Stomach smooth muscle (tissue), 2 donors: Measurements from ENCODE around the gene RCSD1.
A peak's percentile ranks its signal among the peaks of the same experiment; 100 is the strongest.

Experiments used
- H3K27ac ChIP-seq: one replicate; pipeline ENCODE4 v1.7.0; 2013; ENCODE audit warnings: mild to moderate bottlenecking, low read length, inconsistent platforms
- H3K27me3 ChIP-seq, 2 donors: one replicate each; pipeline ENCODE4 v1.7.0; 2013; ENCODE audit warnings: low read length in 2 of 2; ENCODE audit not compliant: insufficient read depth in 2 of 2, control insufficient read depth in 1 of 2
- H3K36me3 ChIP-seq, 2 donors: one replicate each; pipeline ENCODE4 v1.7.0; 2013; ENCODE audit warnings: low read length in 2 of 2; ENCODE audit not compliant: control insufficient read depth in 2 of 2, insufficient read depth in 2 of 2
- H3K4me1 ChIP-seq: one replicate; pipeline ENCODE4 v1.7.0; 2013; ENCODE audit warnings: low read length; ENCODE audit not compliant: control insufficient read depth, insufficient read depth
- H3K4me3 ChIP-seq, 2 donors: one replicate each; pipeline ENCODE4 v1.7.0; 2013; ENCODE audit warnings: low read length in 2 of 2
- H3K9ac ChIP-seq, 2 donors: one replicate each; pipeline ENCODE4 v1.7.0; 2013; ENCODE audit warnings: low read length in 2 of 2, mild to moderate bottlenecking in 1 of 2
- H3K9me3 ChIP-seq, 2 donors: one replicate each; pipeline ENCODE4 v1.7.0; 2013; ENCODE audit warnings: low read length in 2 of 2; ENCODE audit not compliant: control insufficient read depth in 2 of 2
- donor health status: healthy.
- donor health status: Pancreatic carcinoma.

Gene RCSD1

DNA sequence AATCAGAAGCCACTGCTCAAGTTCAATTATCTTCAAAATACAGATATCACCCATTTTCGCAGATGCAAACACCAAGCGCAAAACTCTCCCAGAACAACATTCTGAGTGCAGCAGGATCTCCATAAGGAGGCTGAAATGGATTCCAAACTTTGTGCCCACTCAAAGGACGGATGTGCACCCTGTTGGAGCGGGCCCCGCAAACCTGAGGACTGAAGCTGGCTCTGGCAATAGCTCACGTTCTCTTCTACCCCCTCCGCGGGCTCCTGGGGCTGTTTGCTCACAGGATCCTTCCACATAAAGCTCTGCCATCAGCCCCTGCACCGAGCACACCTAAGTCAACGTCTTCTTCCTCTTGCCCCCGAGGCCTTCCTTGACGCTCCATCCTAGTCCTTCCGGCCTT is 11.7 kb upstream of the RCSD1 start:
- no peaks in the 10 kb centered on the region for H3K9me3 ChIP-seq
- no peak overlapping the region for H3K27ac ChIP-seq
- no peak overlapping the region for H3K4me3 ChIP-seq
- H3K4me1 ChIP-seq: peaks cover 5% of the 10 kb centered on the region
- no peak overlapping the region for H3K9ac ChIP-seq
- H3K36me3 ChIP-seq: no peaks in the 10 kb centered on the region
- no peaks in the 10 kb centered on the region for H3K27me3 ChIP-seq

- Histone ChIP-seq H3K27me3 (no peaks in the 10 kb centered on the region), H3K9ac (no peak overlapping the region), H3K27ac (no peak overlapping the region)
Observed at GRCh38 chr1:167618789-167619188, 11.2 kb upstream of the RCSD1 start.

DNA sequence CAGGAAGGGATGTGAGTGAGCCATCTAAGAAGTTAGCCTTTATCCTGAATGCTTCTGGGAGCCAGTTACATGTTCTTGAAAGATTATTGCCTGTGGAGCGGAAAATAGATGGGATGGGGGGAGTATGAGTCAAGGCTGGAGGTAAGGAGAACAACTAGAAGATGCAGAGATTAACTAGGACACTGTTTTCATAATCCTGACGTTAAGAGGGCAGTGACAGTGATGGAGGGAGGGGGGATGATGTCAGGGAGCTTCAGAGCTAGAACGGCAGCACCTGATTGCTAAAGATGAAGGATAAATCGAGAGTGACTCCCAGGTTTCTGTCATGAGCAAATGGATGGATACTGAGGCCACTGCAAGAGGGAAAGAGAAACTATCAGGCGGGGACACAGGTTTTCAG is 10.0 kb upstream of the RCSD1 start:
- no peaks in the 10 kb centered on the region for H3K27me3 ChIP-seq
- no peak overlapping the region for H3K9ac ChIP-seq
- H3K4me3 ChIP-seq: no peak overlapping the region
- H3K9me3 ChIP-seq: no peaks in the 10 kb centered on the region
- no peaks in the 10 kb centered on the region for H3K36me3 ChIP-seq
- H3K27ac ChIP-seq: no peak overlapping the region
- H3K4me1 ChIP-seq: peaks cover 5% of the 10 kb centered on the region

More at GRCh38 chr1:167618789-167619188, 11.2 kb upstream of the RCSD1 start:
- H3K36me3 ChIP-seq: no peaks in the 10 kb centered on the region
- H3K9me3 ChIP-seq: no peaks in the 10 kb centered on the region
- H3K4me1 ChIP-seq: peaks cover 5% of the 10 kb centered on the region
- H3K4me3 ChIP-seq: no peak overlapping the region

DNA sequence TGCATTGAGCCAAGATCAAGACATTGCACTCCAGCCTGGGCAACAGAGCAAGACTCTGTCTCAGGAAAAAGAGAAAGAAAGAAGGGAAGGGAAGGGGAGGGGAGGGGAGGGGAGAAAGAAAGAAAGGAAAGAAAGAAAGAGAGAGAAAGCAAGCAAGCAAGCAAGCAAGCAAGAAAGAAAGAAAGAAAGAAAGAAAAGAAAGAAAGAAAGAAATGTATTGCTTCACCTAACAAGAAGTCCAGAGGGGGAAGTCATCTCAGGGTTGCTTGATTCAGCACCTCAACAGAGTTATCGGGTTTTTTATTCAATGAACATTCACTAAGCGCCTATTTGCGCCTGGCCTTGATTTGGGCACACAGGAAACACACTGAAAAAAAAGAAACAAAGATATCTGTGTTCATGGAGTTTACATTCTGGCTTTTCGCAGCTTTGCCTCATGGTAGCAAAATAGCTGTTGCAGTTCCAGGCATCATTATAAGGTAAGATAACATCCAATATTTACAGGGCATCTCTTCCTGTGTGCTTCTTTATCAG is 8.2 kb upstream of the RCSD1 start:
- Histone ChIP-seq H3K36me3 (no peaks in the 10 kb centered on the region), H3K4me1 (peaks cover 5% of the 10 kb centered on the region)

DNA sequence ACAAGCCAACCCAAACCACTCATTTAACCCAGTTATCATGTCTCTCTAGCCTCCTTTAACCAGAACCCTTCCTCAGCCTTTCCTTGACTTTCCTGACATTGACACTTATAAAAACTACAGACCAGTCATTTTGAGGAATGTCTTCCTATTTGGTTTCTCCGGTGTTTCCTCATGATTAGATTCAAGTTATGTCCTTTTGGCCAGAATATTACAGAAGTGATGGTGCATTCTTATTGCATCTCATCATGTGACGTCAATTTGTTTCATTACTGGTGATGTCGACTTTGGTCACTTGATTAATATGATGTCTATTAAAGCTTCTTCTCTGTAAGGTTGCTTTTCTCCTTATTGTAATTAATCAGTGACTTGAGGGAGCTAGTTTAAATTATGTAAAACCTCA is 6.1 kb upstream of the RCSD1 start:
- Histone ChIP-seq H3K36me3 (no peaks in the 10 kb centered on the region), H3K27ac (no peak overlapping the region), H3K4me1 (peaks cover 3% of the 10 kb centered on the region), H3K27me3 (no peaks in the 10 kb centered on the region), H3K9ac (no peak overlapping the region), H3K4me3 (no peak overlapping the region), H3K9me3 (no peaks in the 10 kb centered on the region)

More for the DNA sequence above, 8.2 kb upstream of the RCSD1 start:
- Histone ChIP-seq H3K27ac (no peak overlapping the region), H3K9ac (no peak overlapping the region), H3K27me3 (no peaks in the 10 kb centered on the region), H3K9me3 (no peaks in the 10 kb centered on the region), H3K4me3 (no peak overlapping the region)

DNA sequence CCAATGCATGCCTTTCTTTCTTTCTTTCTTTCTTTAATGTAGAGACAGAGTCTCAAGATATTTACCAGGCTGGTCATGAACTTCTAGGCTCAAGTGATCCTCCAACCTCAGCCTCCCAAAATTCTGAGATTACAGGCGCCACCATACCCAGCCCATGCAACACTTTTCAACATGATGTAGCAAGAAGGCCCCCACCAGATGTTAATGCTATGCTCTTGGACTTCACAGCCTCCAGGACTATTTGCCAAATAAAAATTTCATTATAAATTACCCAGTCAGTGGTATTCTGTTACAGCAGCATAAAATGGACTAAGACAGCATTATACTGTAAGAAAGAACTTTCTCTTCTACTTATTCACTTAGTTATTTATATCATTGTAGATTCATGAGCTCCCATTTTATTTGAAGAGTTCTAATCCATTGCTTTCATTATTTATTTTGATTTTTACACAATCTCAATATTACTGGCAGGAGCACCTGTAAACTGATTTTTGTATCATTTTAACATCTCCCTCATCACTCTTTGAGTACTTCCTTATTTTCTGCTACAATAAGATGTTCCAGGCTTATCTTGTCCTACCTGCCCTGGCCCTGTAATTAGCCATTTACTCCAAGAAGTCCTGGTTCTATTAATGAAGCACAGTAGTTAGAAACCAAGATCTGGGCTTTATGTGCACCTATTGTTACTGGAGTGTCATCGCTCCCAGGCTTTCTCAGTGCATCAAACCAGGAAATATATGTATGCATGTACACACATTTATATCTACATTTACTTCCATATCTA is 4.8 kb upstream of the RCSD1 start:
- Histone ChIP-seq H3K27me3 (no peaks in the 10 kb centered on the region), H3K4me3 (no peak overlapping the region), H3K9ac (no peak overlapping the region), H3K27ac (no peak overlapping the region), H3K36me3 (no peaks in the 10 kb centered on the region), H3K9me3 (no peaks in the 10 kb centered on the region), H3K4me1 (peaks cover 13% of the 10 kb centered on the region)

GRCh38 chr1:167627615-167627864 is 2.5 kb upstream of the RCSD1 start:
- Histone ChIP-seq H3K36me3 (no peaks in the 10 kb centered on the region), H3K27me3 (no peaks in the 10 kb centered on the region), H3K9ac (no peak overlapping the region), H3K4me1 (peaks cover 29% of the 10 kb centered on the region), H3K4me3 (no peak overlapping the region), H3K27ac (no peak overlapping the region), H3K9me3 (no peaks in the 10 kb centered on the region)

DNA sequence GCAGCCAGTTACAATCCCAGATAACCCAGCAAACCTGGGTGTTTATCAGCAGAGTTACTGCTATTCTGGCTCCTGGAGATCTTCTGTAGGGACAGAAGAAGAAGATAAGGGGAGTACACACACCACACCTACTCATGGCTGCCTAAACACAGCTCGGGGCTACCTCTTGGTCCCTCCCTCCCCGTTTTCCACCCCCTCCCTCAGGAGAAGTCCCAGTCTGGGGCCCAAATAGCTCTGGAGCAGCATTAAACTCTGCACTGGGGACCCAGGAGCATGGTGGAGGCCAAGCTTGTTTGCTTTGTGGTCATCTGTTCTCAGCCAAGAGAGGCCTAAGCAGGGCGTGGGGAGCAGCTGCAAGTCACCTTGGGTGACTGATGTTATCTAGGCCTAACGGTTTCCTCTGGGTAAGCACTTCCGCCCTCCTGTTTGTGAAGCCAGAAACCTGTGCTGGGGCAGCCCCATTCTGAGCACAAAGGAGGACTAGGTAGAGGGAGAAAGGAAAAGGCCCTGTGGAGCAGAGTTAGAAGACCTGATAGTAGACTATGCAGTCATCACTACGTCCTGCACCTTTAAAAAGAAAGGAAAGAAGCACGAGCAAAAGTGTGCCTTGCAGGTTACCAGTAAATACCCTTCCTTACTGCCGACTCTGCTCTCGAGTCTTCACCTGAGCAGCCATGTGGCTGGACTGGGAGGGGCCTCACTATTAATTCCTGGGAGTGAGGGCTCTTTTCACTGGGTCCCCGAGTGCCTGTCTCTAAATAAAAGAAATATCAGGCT is 2.0 kb upstream of the RCSD1 start:
- H3K9ac ChIP-seq: no peak overlapping the region
- no peak overlapping the region for H3K4me3 ChIP-seq
- no peaks in the 10 kb centered on the region for H3K27me3 ChIP-seq
- H3K4me1 ChIP-seq: peaks cover 29% of the 10 kb centered on the region
- no peak overlapping the region for H3K27ac ChIP-seq
- no peaks in the 10 kb centered on the region for H3K9me3 ChIP-seq
- no peaks in the 10 kb centered on the region for H3K36me3 ChIP-seq

DNA sequence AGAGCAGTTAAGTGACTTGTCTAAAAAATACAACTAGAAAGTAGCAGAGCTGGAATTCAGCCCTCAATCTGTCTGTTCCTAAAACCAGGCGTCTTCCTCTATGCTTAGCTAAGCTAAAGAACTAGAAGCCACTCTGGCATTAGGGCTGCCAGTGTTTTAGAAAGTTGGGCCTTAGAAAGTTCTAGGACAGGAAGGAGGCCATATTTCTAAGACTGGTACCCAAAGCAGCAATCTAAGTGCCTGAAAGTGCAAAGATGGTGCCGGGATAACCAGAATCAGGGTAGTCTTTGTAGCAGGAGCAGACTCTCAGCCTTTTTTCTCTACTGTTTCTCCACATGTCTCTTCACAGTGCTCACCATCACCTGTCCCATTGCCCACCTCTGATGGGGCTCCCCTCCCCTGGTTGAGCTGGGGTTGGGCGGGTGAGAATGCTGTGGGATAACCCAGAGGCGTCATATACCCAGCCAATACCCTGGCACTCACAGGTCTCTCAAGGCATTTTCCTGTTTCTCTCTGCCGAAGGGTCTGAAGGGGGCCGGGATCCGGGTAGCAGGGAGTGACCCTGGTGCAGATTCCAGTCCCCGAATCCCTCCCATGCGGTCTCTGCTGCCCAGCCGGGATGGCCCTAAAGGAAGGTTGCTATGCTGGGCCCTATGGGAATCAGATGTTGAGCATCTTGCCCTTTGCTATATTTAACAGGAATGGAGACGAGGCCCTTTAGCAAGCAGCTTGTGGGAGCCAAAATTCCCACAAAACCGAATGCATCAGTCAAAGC is 1.1 kb upstream of the RCSD1 start:
- H3K27me3 ChIP-seq: no peaks in the 10 kb centered on the region
- H3K27ac ChIP-seq: no peak overlapping the region
- H3K4me3 ChIP-seq: no peak overlapping the region
- H3K9ac ChIP-seq: peak overlapping the region in 1 of 2 donors; percentile 13
- H3K9me3 ChIP-seq: no peaks in the 10 kb centered on the region
- H3K4me1 ChIP-seq: peaks cover 29% of the 10 kb centered on the region
- H3K36me3 ChIP-seq: no peaks in the 10 kb centered on the region

DNA sequence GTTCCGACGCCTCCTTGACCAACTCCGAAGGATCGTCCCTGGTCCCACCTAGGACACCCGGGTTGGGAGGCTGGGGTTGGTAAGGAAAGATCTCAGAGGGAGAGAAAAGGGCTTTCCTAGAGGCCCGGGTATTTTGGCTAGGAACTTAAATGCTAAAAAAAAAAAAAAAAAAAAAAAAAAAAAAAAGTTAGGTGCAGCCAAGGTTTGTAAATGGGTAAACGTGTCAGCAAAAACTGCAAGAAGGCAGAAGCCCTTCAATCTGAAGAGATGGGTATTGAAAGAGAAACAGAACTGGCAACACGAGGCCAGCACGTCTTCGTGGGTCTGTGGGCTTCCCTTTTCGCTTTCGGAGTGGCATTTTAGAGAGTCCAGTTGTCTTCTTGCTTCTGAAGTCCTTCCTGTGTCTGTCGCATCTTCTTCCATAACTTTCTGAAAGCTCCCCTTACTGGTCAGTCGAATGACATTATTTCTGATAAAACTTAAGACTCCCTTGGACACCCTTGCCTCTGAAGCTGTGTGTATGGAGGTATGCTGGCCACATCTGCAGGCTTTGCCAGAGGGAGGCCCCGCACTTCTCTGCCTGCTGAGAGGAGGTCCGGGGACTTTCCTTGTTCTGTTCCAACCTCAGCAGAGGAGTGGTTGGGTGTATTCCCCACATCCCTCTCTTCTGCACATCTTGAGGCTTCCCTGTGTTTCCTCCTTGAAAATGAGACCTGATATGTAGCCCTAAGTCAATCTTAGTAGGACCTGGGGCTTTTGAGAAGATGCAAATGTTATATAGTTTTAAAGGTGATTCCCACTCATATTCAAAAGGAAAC is 745 bp downstream of the RCSD1 start:
- Histone ChIP-seq H3K36me3 (no peaks in the 10 kb centered on the region), H3K4me3 (peak overlapping the region; percentile 64 to 81), H3K9ac (peak overlapping the region; percentile 66), H3K27ac (no peak overlapping the region), H3K9me3 (no peaks in the 10 kb centered on the region), H3K27me3 (no peaks in the 10 kb centered on the region), H3K4me1 (peaks cover 29% of the 10 kb centered on the region)
